ENCODE results near the gene PTOV1. TPM values are rescaled to one million over a fixed set of nuclear protein-coding genes. Genes with fewer than 3 reads are reported as not detected.

The PTOV1 gene
- total RNA-seq, 2 donors from 2014 or later: 179 to 252 TPM

GRCh38 chr19:49839713-49840112 is 11.2 kb upstream of the PTOV1 start:
- no peaks in the 10 kb centered on the region for H3K4me1 ChIP-seq (replicated peaks)
- 92% methylated on average over 11 of the region's 11 CpGs for WGBS
- intact Hi-C loops (cut with DNase I): no loop called here
- peaks cover 4 to 21% of the 10 kb centered on the region in 2 donors for H3K36me3 ChIP-seq
- H3K4me3 ChIP-seq: no peak overlapping the region
- H3K27ac ChIP-seq: no peak overlapping the region
- no peaks in the 10 kb centered on the region for H3K27me3 ChIP-seq (replicated peaks; ENCODE audit: insufficient read depth)
- TF ChIP-seq, protein P1, sequence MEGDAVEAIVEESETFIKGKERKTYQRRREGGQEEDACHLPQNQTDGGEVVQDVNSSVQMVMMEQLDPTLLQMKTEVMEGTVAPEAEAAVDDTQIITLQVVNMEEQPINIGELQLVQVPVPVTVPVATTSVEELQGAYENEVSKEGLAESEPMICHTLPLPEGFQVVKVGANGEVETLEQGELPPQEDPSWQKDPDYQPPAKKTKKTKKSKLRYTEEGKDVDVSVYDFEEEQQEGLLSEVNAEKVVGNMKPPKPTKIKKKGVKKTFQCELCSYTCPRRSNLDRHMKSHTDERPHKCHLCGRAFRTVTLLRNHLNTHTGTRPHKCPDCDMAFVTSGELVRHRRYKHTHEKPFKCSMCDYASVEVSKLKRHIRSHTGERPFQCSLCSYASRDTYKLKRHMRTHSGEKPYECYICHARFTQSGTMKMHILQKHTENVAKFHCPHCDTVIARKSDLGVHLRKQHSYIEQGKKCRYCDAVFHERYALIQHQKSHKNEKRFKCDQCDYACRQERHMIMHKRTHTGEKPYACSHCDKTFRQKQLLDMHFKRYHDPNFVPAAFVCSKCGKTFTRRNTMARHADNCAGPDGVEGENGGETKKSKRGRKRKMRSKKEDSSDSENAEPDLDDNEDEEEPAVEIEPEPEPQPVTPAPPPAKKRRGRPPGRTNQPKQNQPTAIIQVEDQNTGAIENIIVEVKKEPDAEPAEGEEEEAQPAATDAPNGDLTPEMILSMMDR (IDR thresholded peaks at IDR 0.05): no peak
- no peak for TF ChIP-seq POLR2A (IDR thresholded peaks at IDR 0.05)
- TF ChIP-seq POLR2AphosphoS5 (IDR thresholded peaks at IDR 0.05): no peak
- DNase-seq (ENCODE audit: low spot score): no peak
- no peaks in the 10 kb centered on the region for H3K9me3 ChIP-seq

- TF ChIP-seq POLR2A (IDR thresholded peaks at IDR 0.05): no peak
- TF ChIP-seq POLR2AphosphoS5 (IDR thresholded peaks at IDR 0.05): no peak
- TF ChIP-seq, protein P1 (IDR thresholded peaks at IDR 0.05): no peak
- intact Hi-C loops (cut with DNase I): no loop called here
- WGBS: 83% methylated on average over 11 of the region's 11 CpGs
- Histone ChIP-seq H3K36me3 (peaks cover 2 to 15% of the 10 kb centered on the region in 2 donors), H3K4me1 (replicated peaks) (no peaks in the 10 kb centered on the region), H3K9me3 (no peaks in the 10 kb centered on the region), H3K4me3 (no peak overlapping the region), H3K27me3 (replicated peaks; ENCODE audit: insufficient read depth) (no peaks in the 10 kb centered on the region), H3K27ac (no peak overlapping the region)
- no peak for DNase-seq (ENCODE audit: low spot score)
Observed at GRCh38 chr19:49840321-49840720, 10.6 kb upstream of the PTOV1 start.

DNA sequence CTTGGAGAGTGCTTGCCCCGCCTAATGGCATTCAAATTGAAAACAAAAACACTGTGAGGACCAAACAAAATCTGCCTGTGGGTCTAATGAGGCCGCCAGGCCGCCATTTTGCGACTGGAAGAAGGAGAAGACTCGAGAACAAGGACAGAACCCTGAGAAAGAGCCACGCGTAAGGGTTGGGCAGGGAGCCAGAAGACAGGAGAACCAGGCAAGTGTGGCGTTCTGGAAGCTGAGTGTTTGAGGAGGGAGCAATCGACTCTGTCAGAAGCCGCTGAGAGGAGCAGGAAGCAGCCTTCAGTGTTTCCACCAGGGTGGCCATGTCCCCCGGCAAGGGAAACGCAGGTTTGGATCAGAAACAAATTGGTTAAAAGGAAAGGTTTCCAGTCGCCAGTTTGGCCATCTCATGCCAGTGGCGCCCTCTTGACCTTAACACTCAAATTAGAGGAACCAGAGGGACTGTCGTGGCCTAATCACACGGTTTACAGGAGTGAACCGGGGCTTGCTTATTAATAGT is 10.2 kb upstream of the PTOV1 start:
- no peak for TF ChIP-seq POLR2A (IDR thresholded peaks at IDR 0.05)
- no peak for TF ChIP-seq POLR2AphosphoS5 (IDR thresholded peaks at IDR 0.05)
- 87% methylated on average over 17 of the region's 17 CpGs for WGBS
- Histone ChIP-seq H3K27ac (no peak overlapping the region), H3K4me1 (replicated peaks) (no peaks in the 10 kb centered on the region), H3K9me3 (no peaks in the 10 kb centered on the region), H3K27me3 (replicated peaks; ENCODE audit: insufficient read depth) (no peaks in the 10 kb centered on the region), H3K36me3 (peaks cover 0 to 11% of the 10 kb centered on the region in 2 donors), H3K4me3 (no peak overlapping the region)
- intact Hi-C loops (cut with DNase I): no loop called here
- DNase-seq (ENCODE audit: low spot score): no peak

DNA sequence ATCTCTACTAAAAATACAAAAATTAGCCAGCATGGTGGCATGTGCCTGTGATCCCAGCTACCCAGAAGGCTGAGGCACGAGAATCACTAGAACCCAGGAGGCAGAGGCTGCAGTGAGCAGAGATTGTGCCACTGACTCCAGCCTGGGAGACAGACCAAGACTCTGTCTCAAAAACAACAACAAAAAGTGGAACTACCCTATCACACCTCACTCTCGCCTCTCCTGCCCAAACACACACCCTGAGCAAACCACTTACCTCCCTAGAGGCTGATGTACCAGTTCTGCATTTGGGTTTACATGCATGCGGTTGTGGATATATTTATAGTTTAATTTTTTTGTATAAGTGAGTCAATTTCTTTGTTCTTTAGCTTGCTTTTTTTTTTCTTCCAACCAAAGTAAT is 7.7 kb upstream of the PTOV1 start:
- DNase-seq (ENCODE audit: low spot score): no peak
- Histone ChIP-seq H3K27ac (no peak overlapping the region), H3K4me1 (replicated peaks) (no peaks in the 10 kb centered on the region), H3K4me3 (no peak overlapping the region), H3K36me3 (no peaks in the 10 kb centered on the region), H3K9me3 (no peaks in the 10 kb centered on the region), H3K27me3 (replicated peaks; ENCODE audit: insufficient read depth) (no peaks in the 10 kb centered on the region)
- WGBS: 95% methylated on average over 3 of the region's 3 CpGs
- intact Hi-C loops (cut with DNase I): no loop called here
- TF ChIP-seq, protein P1 (IDR thresholded peaks at IDR 0.05): no peak
- TF ChIP-seq POLR2A (IDR thresholded peaks at IDR 0.05) (no peak), POLR2AphosphoS5 (IDR thresholded peaks at IDR 0.05) (no peak)

GRCh38 chr19:49844138-49845095 is 6.5 kb upstream of the PTOV1 start:
- no peak for DNase-seq (ENCODE audit: low spot score)
- intact Hi-C loops (cut with DNase I): no loop called here
- H3K27me3 ChIP-seq (replicated peaks; ENCODE audit: insufficient read depth): no peaks in the 10 kb centered on the region
- 87% methylated on average over 18 of the region's 18 CpGs for WGBS
- no peak overlapping the region for H3K27ac ChIP-seq
- no peak overlapping the region for H3K4me3 ChIP-seq
- H3K4me1 ChIP-seq (replicated peaks): no peaks in the 10 kb centered on the region
- H3K36me3 ChIP-seq: no peaks in the 10 kb centered on the region
- no peaks in the 10 kb centered on the region for H3K9me3 ChIP-seq
- TF ChIP-seq, protein P1 (IDR thresholded peaks at IDR 0.05): no peak
- TF ChIP-seq POLR2A (IDR thresholded peaks at IDR 0.05): no peak
- TF ChIP-seq POLR2AphosphoS5 (IDR thresholded peaks at IDR 0.05): no peak

All from prostate gland (tissue), 2 donors.